Choroid plexus epithelial cell (primary cell): Measurements from ENCODE around the gene TRABD.

Experiments
- DNase-seq: peaks from one replicate; pipeline ENCODE4 v3.0.0-alpha.2; 2010; ENCODE audit warnings: low read depth
- H3K4me3 ChIP-seq: 2 replicates; pipeline ENCODE4 v1.5.1; 2011; ENCODE audit warnings: low read depth, mild to moderate bottlenecking, control low read depth, low read length, moderate library complexity
- TF ChIP-seq, protein P1 (sequence below): conservative IDR thresholded peaks from 2 replicates; pipeline ENCODE4 v1.5.1; 2011; ENCODE audit warnings: low read depth, mild to moderate bottlenecking, control low read depth, inconsistent platforms, low read length, moderate library complexity

TRABD gene

DNA sequence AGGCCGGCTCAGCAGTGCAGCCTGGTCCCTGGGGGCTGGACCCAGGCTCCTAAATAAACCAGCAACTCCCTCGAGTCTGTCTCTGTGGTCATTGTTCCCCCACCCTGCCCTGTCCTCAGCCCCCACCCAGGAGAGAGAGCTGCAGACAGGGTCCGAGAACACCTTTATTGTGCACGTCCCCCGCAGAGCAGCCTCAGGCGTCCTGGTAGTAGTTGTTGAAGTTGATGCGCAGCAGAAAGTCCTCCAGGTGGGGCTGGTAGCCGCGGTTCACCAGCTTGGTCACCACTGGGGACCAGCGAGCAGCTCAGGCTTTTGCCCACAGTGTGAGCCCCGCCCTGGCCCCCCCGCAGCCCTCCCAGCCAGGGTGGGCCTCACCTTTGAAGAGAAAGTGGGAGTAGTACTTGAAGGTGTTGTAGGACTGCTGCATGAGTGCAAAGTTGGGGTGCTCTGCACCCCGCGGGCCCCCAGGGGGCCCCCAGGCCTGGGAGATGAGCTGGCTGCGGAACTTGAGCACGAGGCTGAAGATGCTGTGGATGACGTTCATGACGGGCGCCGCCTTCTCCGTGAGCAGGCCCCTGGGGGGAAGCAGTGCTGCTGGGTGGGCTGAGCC lies 31.9 kb downstream of the TRABD start:
- no peak overlapping the region for H3K4me3 ChIP-seq
- TF ChIP-seq, protein P1, sequence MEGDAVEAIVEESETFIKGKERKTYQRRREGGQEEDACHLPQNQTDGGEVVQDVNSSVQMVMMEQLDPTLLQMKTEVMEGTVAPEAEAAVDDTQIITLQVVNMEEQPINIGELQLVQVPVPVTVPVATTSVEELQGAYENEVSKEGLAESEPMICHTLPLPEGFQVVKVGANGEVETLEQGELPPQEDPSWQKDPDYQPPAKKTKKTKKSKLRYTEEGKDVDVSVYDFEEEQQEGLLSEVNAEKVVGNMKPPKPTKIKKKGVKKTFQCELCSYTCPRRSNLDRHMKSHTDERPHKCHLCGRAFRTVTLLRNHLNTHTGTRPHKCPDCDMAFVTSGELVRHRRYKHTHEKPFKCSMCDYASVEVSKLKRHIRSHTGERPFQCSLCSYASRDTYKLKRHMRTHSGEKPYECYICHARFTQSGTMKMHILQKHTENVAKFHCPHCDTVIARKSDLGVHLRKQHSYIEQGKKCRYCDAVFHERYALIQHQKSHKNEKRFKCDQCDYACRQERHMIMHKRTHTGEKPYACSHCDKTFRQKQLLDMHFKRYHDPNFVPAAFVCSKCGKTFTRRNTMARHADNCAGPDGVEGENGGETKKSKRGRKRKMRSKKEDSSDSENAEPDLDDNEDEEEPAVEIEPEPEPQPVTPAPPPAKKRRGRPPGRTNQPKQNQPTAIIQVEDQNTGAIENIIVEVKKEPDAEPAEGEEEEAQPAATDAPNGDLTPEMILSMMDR: no peak
- DNase-seq: no peak

DNA sequence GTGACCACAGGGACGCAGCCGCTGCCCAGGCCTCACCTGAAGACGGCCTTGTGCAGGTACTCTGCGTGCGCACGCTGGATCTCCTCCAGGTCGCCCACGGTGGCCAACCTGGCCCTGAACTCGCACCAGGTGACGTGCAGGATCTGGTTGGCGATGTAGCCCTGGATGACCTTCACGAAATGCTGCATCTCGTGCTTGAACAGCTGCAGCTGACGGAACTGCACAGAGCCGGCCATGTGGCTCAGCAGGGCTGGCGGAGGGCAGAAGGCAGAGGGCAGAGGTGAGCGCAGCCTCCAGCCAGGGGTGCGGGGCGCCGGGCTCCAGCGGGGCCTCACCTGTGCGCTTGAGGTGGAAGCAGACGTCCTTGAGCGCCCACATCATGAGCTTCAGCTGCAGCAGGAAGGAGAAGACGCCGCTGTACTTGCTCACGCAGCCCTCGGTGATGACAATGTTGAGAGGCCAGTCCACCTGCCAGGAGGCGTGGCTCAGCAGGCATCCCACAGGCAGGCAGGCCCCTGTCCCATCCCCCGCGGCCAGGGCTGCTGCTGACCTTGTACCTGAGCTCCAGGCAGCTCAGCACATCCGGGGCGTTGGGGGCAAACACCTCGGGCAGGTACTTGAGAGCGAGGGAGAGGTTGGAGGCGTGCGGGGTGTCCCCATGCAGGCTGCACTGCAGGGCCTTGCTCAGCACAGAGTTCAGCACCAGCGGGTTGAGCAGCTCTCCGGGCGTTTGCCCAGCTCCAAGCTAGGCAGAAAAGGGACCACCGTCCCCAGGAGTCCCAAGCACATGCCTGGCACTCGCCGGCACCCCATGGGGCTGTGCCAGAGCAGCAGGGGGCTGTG lies 32.7 kb downstream of the TRABD start:
- TF ChIP-seq, protein P1: no peak
- H3K4me3 ChIP-seq: no peak overlapping the region
- no peak for DNase-seq

DNA sequence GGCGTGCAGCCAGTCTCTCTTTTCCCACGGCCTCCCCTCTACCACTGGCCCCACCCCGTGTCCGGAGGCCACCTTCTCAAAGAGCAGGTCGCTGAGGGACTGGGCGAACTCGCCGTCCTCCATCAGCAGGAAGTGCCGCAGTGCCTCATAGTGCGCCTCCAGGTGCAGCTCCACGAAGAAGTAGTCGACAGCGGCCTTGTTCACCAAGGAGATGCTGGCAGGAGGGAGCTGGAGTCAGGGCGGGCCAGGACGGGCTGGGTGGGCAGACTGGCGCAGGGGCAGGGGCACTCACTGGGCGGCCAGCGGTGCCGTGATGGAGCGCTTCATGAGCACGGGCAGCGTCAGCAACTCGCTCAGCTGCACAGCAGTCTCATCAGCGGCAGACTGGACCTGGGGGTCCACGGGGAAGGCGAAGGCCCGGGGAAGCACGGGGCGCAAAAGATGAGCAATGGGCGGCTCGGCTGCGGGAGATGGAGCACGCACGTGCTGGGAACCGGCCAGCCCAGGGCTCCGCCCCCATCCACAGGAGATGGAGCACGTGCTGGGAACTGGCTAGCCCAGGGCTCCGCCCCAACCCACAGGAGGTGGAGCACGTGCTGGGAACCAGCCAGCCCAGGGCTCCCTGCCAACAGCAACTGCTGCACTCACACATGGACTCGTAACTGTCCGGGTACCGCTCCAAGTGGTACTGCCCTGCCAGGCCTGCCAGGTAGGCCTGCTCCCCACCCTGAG lies 33.4 kb downstream of the TRABD start:
- H3K4me3 ChIP-seq: no peak overlapping the region
- DNase-seq: peak; percentile 94
- TF ChIP-seq, protein P1: no peak

DNA sequence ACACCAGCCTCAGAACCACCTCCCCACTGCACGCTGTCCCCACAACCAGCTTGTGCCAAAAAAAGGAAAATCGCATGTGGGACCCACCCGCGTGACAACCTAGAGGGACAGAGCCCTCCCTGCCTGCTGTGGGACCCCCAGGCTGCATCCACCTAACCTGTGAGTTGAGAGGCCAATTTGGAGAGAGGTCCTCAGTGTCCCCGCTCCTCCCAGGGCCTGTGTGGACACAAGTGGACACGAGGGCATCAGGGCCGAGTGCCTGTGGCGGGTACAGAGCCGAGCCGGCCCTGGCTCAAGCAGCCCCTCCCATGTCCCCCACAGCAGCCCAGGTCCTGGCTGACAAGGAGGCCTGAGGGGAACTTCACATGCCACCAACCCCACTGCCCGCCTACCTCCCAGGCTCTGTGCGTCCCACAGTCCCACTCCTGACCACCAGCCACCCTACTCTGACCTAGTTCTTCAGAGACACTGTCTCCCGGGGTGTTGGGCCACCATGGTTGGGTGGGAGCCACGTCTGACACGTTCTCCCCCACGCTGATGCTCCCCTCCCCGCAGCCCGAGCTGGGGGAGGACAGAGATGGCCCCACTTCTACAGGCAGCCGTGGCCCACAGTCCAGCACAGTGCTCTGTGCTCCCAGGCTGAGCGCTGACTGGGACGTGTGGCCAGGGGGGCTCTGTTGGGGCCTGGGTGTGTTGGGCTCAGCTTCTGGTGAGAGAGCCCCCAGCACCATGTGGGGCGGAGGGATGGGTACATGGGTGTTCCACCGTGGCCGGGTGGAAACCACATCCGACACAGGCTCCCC lies 34.3 kb downstream of the TRABD start:
- no peak overlapping the region for H3K4me3 ChIP-seq
- TF ChIP-seq, protein P1: no peak
- DNase-seq: no peak

DNA sequence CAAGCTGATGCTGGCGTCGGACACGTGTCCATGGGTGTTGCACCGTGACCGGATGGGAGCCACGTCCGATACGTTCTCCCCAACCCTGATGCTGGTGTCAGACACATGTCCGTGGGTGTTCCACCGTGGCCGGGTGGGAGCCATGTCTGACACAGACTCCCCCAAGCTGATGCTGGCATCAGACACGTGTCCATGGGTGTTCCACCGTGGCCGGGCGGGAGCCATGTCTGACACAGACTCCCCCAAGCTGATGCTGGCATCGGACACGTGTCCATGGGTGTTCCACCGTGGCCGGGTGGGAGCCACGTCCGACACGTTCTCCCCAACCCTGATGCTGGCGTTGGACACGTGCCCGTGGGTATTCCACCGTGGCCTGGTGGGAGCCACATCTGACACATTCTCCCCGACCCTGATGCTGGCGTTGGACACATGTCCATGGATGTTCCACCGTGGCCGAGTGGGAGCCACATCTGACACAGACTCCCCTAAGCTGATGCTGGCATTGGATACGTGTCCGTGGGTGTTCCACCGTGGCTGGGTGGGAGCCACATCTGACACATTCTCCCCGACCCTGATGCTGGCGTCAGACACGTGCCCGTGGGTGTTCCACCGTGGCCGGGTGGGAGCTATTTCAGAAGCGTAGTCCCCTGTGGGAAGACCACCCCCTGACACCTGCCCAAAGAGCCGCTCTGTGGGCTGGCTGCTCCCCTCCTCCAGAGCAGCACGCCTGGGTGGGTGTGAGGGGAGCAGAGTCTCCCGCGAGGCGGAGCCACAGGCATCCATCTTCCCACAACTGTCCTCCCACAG lies 35.1 kb downstream of the TRABD start:
- DNase-seq: no peak
- TF ChIP-seq, protein P1: no peak
- no peak overlapping the region for H3K4me3 ChIP-seq
